PFSK-1 (cell line): ENCODE measurements around the gene PEF1.

Experiments used
- POLR2AphosphoS5 ChIP-seq: IDR thresholded peaks from 2 replicates; pipeline ENCODE4 v1.6.1; 2012; ENCODE audit warnings: low read depth, mild to moderate bottlenecking, control low read depth, low read length, moderate library complexity
- SIN3A ChIP-seq: IDR thresholded peaks from 2 replicates; pipeline ENCODE4 v1.6.1; 2012; ENCODE audit warnings: mild to moderate bottlenecking, low read length, moderate library complexity, borderline replicate concordance; ENCODE audit not compliant: insufficient read depth
- TAF1 ChIP-seq: IDR thresholded peaks from 2 replicates; pipeline ENCODE4 v1.6.1; 2012; ENCODE audit warnings: low read length, control low read depth, borderline replicate concordance; ENCODE audit not compliant: insufficient read depth
- TF ChIP-seq, protein P1 (sequence below), 2 experiments: IDR thresholded peaks; 2 replicates each; pipeline versions ENCODE4 v1.6.1 to v1.8.0; 2011 to 2012; ENCODE audit warnings: low read depth in 2 of 2, low read length in 2 of 2, control low read depth in 1 of 2, inconsistent platforms in 1 of 2, mild to moderate bottlenecking in 1 of 2, moderate library complexity in 1 of 2; ENCODE audit not compliant: insufficient read depth in 1 of 2

- TF ChIP-seq POLR2AphosphoS5 (no peak), TAF1 (no peak), SIN3A (no peak)
- TF ChIP-seq, protein P1, sequence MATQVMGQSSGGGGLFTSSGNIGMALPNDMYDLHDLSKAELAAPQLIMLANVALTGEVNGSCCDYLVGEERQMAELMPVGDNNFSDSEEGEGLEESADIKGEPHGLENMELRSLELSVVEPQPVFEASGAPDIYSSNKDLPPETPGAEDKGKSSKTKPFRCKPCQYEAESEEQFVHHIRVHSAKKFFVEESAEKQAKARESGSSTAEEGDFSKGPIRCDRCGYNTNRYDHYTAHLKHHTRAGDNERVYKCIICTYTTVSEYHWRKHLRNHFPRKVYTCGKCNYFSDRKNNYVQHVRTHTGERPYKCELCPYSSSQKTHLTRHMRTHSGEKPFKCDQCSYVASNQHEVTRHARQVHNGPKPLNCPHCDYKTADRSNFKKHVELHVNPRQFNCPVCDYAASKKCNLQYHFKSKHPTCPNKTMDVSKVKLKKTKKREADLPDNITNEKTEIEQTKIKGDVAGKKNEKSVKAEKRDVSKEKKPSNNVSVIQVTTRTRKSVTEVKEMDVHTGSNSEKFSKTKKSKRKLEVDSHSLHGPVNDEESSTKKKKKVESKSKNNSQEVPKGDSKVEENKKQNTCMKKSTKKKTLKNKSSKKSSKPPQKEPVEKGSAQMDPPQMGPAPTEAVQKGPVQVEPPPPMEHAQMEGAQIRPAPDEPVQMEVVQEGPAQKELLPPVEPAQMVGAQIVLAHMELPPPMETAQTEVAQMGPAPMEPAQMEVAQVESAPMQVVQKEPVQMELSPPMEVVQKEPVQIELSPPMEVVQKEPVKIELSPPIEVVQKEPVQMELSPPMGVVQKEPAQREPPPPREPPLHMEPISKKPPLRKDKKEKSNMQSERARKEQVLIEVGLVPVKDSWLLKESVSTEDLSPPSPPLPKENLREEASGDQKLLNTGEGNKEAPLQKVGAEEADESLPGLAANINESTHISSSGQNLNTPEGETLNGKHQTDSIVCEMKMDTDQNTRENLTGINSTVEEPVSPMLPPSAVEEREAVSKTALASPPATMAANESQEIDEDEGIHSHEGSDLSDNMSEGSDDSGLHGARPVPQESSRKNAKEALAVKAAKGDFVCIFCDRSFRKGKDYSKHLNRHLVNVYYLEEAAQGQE (IDR thresholded peaks at IDR 0.05; ENCODE audit: insufficient read depth in 1 of 2, low read depth in 2 of 2, low read length in 2 of 2), result no peak
These were observed 48.0 kb downstream of the PEF1 start for GRCh38 chr1:31596737-31597097.
